ENCODE data around the gene AOX1.

DNA sequence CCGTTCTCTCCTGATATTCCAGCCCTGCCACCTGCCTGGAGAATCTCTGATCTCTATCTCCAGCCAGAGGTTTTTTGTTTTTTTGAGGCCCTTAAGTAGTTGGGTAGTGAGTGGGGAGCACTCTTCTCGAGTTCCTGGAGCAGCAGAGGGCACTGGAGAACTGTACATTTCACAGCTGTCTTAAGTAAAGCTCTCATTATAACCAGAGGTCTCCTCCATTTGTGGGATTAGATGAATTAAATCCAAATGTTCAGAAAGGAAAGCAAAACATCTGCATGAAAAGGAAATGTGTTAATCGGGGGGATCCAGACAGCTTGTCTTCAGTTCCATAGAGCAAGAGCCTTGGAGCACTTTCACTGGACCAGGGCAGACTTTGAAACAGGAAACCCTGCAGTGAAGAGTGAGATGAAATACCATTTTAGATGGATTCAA lies 32.8 kb downstream of the AOX1 start:
- TF ChIP-seq, protein P1, sequence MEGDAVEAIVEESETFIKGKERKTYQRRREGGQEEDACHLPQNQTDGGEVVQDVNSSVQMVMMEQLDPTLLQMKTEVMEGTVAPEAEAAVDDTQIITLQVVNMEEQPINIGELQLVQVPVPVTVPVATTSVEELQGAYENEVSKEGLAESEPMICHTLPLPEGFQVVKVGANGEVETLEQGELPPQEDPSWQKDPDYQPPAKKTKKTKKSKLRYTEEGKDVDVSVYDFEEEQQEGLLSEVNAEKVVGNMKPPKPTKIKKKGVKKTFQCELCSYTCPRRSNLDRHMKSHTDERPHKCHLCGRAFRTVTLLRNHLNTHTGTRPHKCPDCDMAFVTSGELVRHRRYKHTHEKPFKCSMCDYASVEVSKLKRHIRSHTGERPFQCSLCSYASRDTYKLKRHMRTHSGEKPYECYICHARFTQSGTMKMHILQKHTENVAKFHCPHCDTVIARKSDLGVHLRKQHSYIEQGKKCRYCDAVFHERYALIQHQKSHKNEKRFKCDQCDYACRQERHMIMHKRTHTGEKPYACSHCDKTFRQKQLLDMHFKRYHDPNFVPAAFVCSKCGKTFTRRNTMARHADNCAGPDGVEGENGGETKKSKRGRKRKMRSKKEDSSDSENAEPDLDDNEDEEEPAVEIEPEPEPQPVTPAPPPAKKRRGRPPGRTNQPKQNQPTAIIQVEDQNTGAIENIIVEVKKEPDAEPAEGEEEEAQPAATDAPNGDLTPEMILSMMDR (conservative IDR thresholded peaks at IDR 0.05; ENCODE audit: low read length): peak; percentile 25
- TF ChIP-seq EZH2phosphoT487 (IDR thresholded peaks at IDR 0.05; ENCODE audit: borderline replicate concordance): no peak

All from Loucy (cell line).